K562 (cell line): ENCODE data around the gene LPIN1. TPM values are rescaled to one million over a fixed set of nuclear protein-coding genes. Genes with fewer than 3 reads are reported as not detected.
A peak's percentile ranks its signal among the peaks of the same experiment; 100 is the strongest.
"Not testable (repeated sequence)": the region's sequence is repeated elsewhere in the genome, so short reads cannot be mapped to it uniquely, and the experiment has no call there.

Experiments used
- ATAC-seq: fragments of 200-7000 bp; cut with Tn5 transposase; 3 replicates; pipeline ENCODE4 v1.9.1; 2020; ENCODE audit warnings: moderate library complexity
- BruUV-seq: library from RNA; stranded (reverse); fragments of 400-500 nt; replicated peaks from 2 replicates; lab custom pipeline; 2021; lab: Mats Ljungman, UMichigan
- CTCF ChIA-PET: fragments of 300-600 bp; formaldehyde crosslinking; extraction: SDS; loops from one replicate; lab custom pipeline; 2021; ENCODE audit warnings: low intra/inter-chr PET ratio; lab: Yijun Ruan, JAX
- POLR2A ChIA-PET: fragments of 300-600, 350-650 bp; sonication (Branson Sonifier 250); formaldehyde crosslinking; extraction: SDS; loops from one replicate; lab custom pipeline; 2021; ENCODE audit warnings: antibody characterized with exemption, inconsistent platforms; lab: Yijun Ruan, JAX
- DNase-seq, 4 experiments: peaks; one replicate each; pipeline versions ENCODE4 v3.0.0 to v3.0.0-alpha.2; 2011 to 2018; ENCODE audit warnings: low spot score in 3 of 4, mixed read lengths in 3 of 4; ENCODE audit errors: extremely low read depth in 1 of 4
- FAIRE-seq: peaks from 2 replicates; lab custom pipeline; 2011; peaks lifted over from hg19 to GRCh38; lab: Jason Lieb, UNC
- H2AFZ ChIP-seq: 2 replicates; pipeline ENCODE4 v1.6.0; 2011; ENCODE audit warnings: low read depth, low read length, control low read depth, inconsistent platforms
- H3K27ac ChIP-seq: fragments of 200-600 bp; 3 replicates; pipeline ENCODE4 v1.8.0; 2011; ENCODE audit warnings: low read depth, mild to moderate bottlenecking, control low read depth, inconsistent platforms, low read length, moderate library complexity, mixed read lengths; ENCODE audit errors: extremely low read depth
- H3K27me3 ChIP-seq, 2 experiments: fragments of 300-600 bp in 1 of 2; 2 replicates in 1 of 2; 3 replicates in 1 of 2; pipeline versions ENCODE4 v1.6.0 to v1.8.0; 2011; ENCODE audit warnings: inconsistent platforms in 2 of 2, low read length in 2 of 2, mild to moderate bottlenecking in 1 of 2, mixed read lengths in 1 of 2, moderate library complexity in 1 of 2; ENCODE audit not compliant: control insufficient read depth in 2 of 2, insufficient read depth in 2 of 2
- H3K36me3 ChIP-seq: fragments of 300-600 bp; 3 replicates; pipeline ENCODE4 v1.8.0; 2011; ENCODE audit warnings: mild to moderate bottlenecking, low read length, inconsistent platforms; ENCODE audit not compliant: control insufficient read depth, insufficient read depth
- H3K4me1 ChIP-seq, 2 experiments: fragments of 200-600 bp in 1 of 2; replicated peaks in 1 of 2; 2 replicates in 1 of 2; 3 replicates in 1 of 2; pipeline versions ENCODE4 v1.5.1 to v1.8.0; 2011; ENCODE audit warnings: inconsistent platforms in 2 of 2, low read length in 2 of 2, mild to moderate bottlenecking in 1 of 2, mixed read lengths in 1 of 2, moderate library complexity in 1 of 2; ENCODE audit not compliant: control insufficient read depth in 2 of 2, insufficient read depth in 2 of 2
- H3K4me2 ChIP-seq: 2 replicates; pipeline ENCODE4 v1.6.1; 2011; ENCODE audit warnings: low read length, control low read depth, inconsistent platforms, mixed read lengths; ENCODE audit not compliant: insufficient read depth
- H3K4me3 ChIP-seq: fragments of 200-600 bp; sonication (generic), shearing (Covaris generic); 2 replicates; pipeline ENCODE4 v1.5.1; 2016; ENCODE audit warnings: control low read depth, inconsistent platforms
- H3K79me2 ChIP-seq: fragments of 200-600 bp; 3 replicates; pipeline ENCODE4 v1.8.0; 2011; ENCODE audit warnings: low read length, inconsistent platforms; ENCODE audit not compliant: control insufficient read depth, insufficient read depth
- H3K9ac ChIP-seq, 2 experiments: 2 replicates each; pipeline versions ENCODE4 v1.6.0 to v1.6.1; 2011; ENCODE audit warnings: low read depth in 2 of 2, low read length in 2 of 2, control low read depth in 1 of 2, inconsistent platforms in 1 of 2, mild to moderate bottlenecking in 1 of 2, mixed read lengths in 1 of 2; ENCODE audit not compliant: insufficient read depth in 1 of 2
- H3K9me1 ChIP-seq: one replicate; pipeline ENCODE4 v1.6.0; 2011; ENCODE audit warnings: inconsistent platforms, mild to moderate bottlenecking, low read length, moderate library complexity; ENCODE audit not compliant: control insufficient read depth, insufficient read depth
- H3K9me3 ChIP-seq: replicated peaks from 2 replicates; pipeline ENCODE4 v1.5.1; 2011; ENCODE audit warnings: low read depth, low read length, inconsistent platforms; ENCODE audit not compliant: control insufficient read depth, insufficient read depth
- H4K20me1 ChIP-seq: replicated peaks from 2 replicates; pipeline ENCODE4 v1.6.1; 2011; ENCODE audit warnings: low read length, inconsistent platforms, mixed read lengths; ENCODE audit not compliant: control insufficient read depth, insufficient read depth
- ARID1B ChIP-seq: fragments of 450-650 bp; IDR thresholded peaks from 2 replicates; pipeline ENCODE4 v1.6.1; 2016; ENCODE audit warnings: antibody characterized with exemption, mild to moderate bottlenecking, inconsistent platforms
- CBFA2T2 ChIP-seq: fragments of 450-650 bp; conservative IDR thresholded peaks from 2 replicates; pipeline ENCODE4 v1.6.1; 2017; ENCODE audit warnings: mild to moderate bottlenecking
- CBFA2T3 ChIP-seq: fragments of 450-650 bp; IDR thresholded peaks from 2 replicates; pipeline ENCODE4 v1.6.1; 2017
- CC2D1A ChIP-seq: fragments of 450-650 bp; IDR thresholded peaks from 2 replicates; pipeline ENCODE4 v1.6.1; 2017; ENCODE audit warnings: mild to moderate bottlenecking
- NCOA1 ChIP-seq: fragments of 450-650 bp; IDR thresholded peaks from 2 replicates; pipeline ENCODE4 v1.6.1; 2016; ENCODE audit warnings: low read depth
- NCOR1 ChIP-seq: fragments of 450-650 bp; IDR thresholded peaks from 2 replicates; pipeline ENCODE4 v1.6.1; 2016; ENCODE audit warnings: mild to moderate bottlenecking, moderate library complexity
- NR2C1 ChIP-seq, 2 experiments: fragments of 450-650 bp; IDR thresholded peaks; 2 replicates each; pipeline ENCODE4 v1.6.1; 2017; ENCODE audit warnings: mild to moderate bottlenecking in 2 of 2, antibody characterized with exemption in 1 of 2, inconsistent platforms in 1 of 2, missing compliant biosample characterization in 1 of 2, missing genetic modification characterization in 1 of 2
- SMARCA4 ChIP-seq: fragments of 450-650 bp; IDR thresholded peaks from 2 replicates; pipeline ENCODE4 v1.6.1; 2016
- TAL1 ChIP-seq: fragments of 450-650 bp; IDR thresholded peaks from 2 replicates; pipeline ENCODE4 v1.6.1; 2016; ENCODE audit warnings: mild to moderate bottlenecking
- TCF3 ChIP-seq: sonication (generic); formaldehyde crosslinking; IDR thresholded peaks from 2 replicates; pipeline ENCODE4 v1.4.0; 2020; ENCODE audit warnings: mild to moderate bottlenecking, missing genetic modification reagents
- ZNF592 ChIP-seq: fragments of 450-650 bp; IDR thresholded peaks from 2 replicates; pipeline ENCODE4 v1.6.1; 2017; ENCODE audit warnings: antibody characterized with exemption, mild to moderate bottlenecking
- WGBS: fragments of 100-300 bp; shearing (Covaris generic); methylation state at CpG from one replicate; pipeline ENCODE4 v1.1.6; 2016; ENCODE audit warnings: low coverage, mixed read lengths; ENCODE audit not compliant: insufficient coverage; ENCODE audit errors: missing lambda C conversion rate; 5-methylcytosine and 5-hydroxymethylcytosine counted together
- in situ Hi-C: fragments of 300-500 bp; cut with MboI; formaldehyde crosslinking; loops from 4 replicates; pipeline ENCODE4 v1.15.0; 2018; ENCODE audit warnings: inconsistent platforms, mixed read lengths
- intact Hi-C: fragments of 100-400 bp; cut with micrococcal nuclease; formaldehyde crosslinking; loops from 2 replicates; pipeline ENCODE4 v1.14.2; 2022
- polyA plus RNA-seq, 8 experiments: library from polyadenylated mRNA; depleted of rRNA in 4 of 8; stranded (reverse) in 5 of 8; unstranded in 3 of 8; fragments of >200 nt; fragmentation: Nextera tagmentation in 2 of 8; fragmentation: Illumina TruSeq in 1 of 8; extraction: Ambion mirVana in 2 of 8; extraction: Trizol in 1 of 8; gene quantifications; 2 replicates each; pipeline versions ENCODE4 v1.2.1 to v1.2.3, GENCODE V29; 2011 to 2014; ENCODE audit warnings: inconsistent platforms in 1 of 8, missing spikeins in 1 of 8
- total RNA-seq, 7 experiments: library from RNA; depleted of rRNA in 6 of 7; stranded (reverse); fragments of >200 nt in 6 of 7; fragmentation: Illumina TruSeq in 2 of 7; extraction: Trizol in 2 of 7; gene quantifications; 2 replicates each; pipeline versions ENCODE4 v1.2.1 to v1.2.3, GENCODE V29; 2011 to 2021; ENCODE audit warnings: low replicate concordance in 1 of 7
- TF ChIP-seq, protein P1 (sequence below): fragments of 450-650 bp; IDR thresholded peaks from 2 replicates; pipeline ENCODE4 v1.6.1; 2016; ENCODE audit warnings: antibody characterized with exemption

The LPIN1 gene
- total and polyA plus RNA-seq, 9 of the 15 experiments (the other 6 are each of a cell fraction or from before 2014, with no cell fraction given): 9.2 to 84.0 (median 27.8) TPM

- H3K27me3 ChIP-seq; H3K4me2 ChIP-seq; H3K4me3 ChIP-seq; H4K20me1 ChIP-seq; CTCF ChIA-PET; H3K9me1 ChIP-seq; H3K9me3 ChIP-seq; ATAC-seq; FAIRE-seq; DNase-seq; H3K9ac ChIP-seq; H2AFZ ChIP-seq; intact Hi-C loops; in situ Hi-C loops; BruUV-seq; TF ChIP-seq NR2C1 (tag; IDR thresholded peaks at IDR 0.05): not testable (repeated sequence)
- WGBS: 5% methylated on average over 3 of the region's 32 CpGs
- H3K79me2 ChIP-seq: peaks cover 78% of the 10 kb centered on the region
- POLR2A ChIA-PET: interaction anchor here (0.7 to 2.0 kb wide), 3 partner anchors 10 to 29 kb away, joined by 4 to 9 read pairs (median 5); partner anchors contain the start of gene LPIN1
- TF ChIP-seq TCF3 (CRISPR knock-in tag) (peak; percentile 17; the same call in 1 of the 2 replicates), CBFA2T2 (peak; percentile 63), CC2D1A (0 out of 2 replicates have a peak, but pooled peaks have one; percentile 19), NR2C1 (IDR thresholded peaks at IDR 0.05) (peak; percentile 13; the same call in 1 of the 2 replicates), SMARCA4 (0 out of 2 replicates have a peak, but pooled peaks have one; percentile 24), CBFA2T3 (peak; percentile 66), ZNF592 (0 out of 2 replicates have a peak, but pooled peaks have one; percentile 28), NCOR1 (peak; percentile 28), TAL1 (peak; percentile 20; the same call in 1 of the 2 replicates), ARID1B (peak; percentile 41; the same call in 1 of the 2 replicates), NCOA1 (0 out of 2 replicates have a peak, but pooled peaks have one; percentile 15)
- TF ChIP-seq, protein P1, sequence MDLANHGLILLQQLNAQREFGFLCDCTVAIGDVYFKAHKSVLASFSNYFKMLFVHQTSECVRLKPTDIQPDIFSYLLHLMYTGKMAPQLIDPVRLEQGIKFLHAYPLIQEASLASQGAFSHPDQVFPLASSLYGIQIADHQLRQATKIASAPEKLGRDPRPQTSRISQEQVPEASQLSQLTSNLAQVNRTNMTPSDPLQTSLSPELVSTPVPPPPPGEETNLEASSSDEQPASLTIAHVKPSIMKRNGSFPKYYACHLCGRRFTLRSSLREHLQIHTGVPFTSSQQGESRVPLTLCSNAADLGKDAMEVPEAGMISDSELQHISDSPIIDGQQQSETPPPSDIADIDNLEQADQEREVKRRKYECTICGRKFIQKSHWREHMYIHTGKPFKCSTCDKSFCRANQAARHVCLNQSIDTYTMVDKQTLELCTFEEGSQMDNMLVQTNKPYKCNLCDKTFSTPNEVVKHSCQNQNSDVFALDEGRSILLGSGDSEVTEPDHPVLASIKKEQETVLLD: peak; percentile 59; the same call in 1 of the 2 replicates
- H3K27ac ChIP-seq: peak overlapping the region; percentile 36; the same call in 1 of the 3 replicates
- peaks cover 13% of the 10 kb centered on the region; the same call in 2 of the 3 replicates for H3K36me3 ChIP-seq
- peaks cover 26 to 27% of the 10 kb centered on the region in 2 experiments; a peak in 4 of 5 replicates for H3K4me1 ChIP-seq
Measured at GRCh38 chr2:11759182-11759975, 12.9 kb downstream of the LPIN1 start.
